HepG2 (cell line): ENCODE measurements around the gene GRAMD4. TPM values are rescaled to one million over a fixed set of nuclear protein-coding genes. Genes with fewer than 3 reads are reported as not detected.

Source experiments
- AKAP8 ChIP-seq: sonication (generic); formaldehyde crosslinking; IDR thresholded peaks from 2 replicates; pipeline ENCODE4 v1.5.1; 2020; ENCODE audit warnings: mild to moderate bottlenecking, missing genetic modification reagents
- FOXM1 ChIP-seq: sonication (generic); formaldehyde crosslinking; IDR thresholded peaks from 2 replicates; pipeline ENCODE4 v1.5.0; 2020; ENCODE audit warnings: missing genetic modification reagents
- GATA4 ChIP-seq: sonication (generic); IDR thresholded peaks from 2 replicates; pipeline ENCODE4 v1.6.1; 2016; ENCODE audit warnings: antibody characterized with exemption, low read depth, borderline replicate concordance
- GATAD1 ChIP-seq: IDR thresholded peaks from 2 replicates; pipeline ENCODE4 v1.6.1; 2016; ENCODE audit warnings: missing genetic modification reagents, missing compliant biosample characterization
- GLI4 ChIP-seq: sonication (generic); formaldehyde crosslinking; IDR thresholded peaks from 2 replicates; pipeline ENCODE4 v1.5.1; 2020; ENCODE audit warnings: missing genetic modification reagents, mild to moderate bottlenecking, moderate library complexity, borderline replicate concordance
- IRX3 ChIP-seq: sonication (generic); formaldehyde crosslinking; IDR thresholded peaks from 2 replicates; pipeline ENCODE4 v1.8.1; 2023; ENCODE audit warnings: mild to moderate bottlenecking, low read depth, missing genetic modification reagents, borderline replicate concordance
- JUNB ChIP-seq: sonication (generic); formaldehyde crosslinking; IDR thresholded peaks from 2 replicates; pipeline ENCODE4 v1.8.0; 2022; ENCODE audit warnings: missing genetic modification reagents, mild to moderate bottlenecking, borderline replicate concordance
- MED8 ChIP-seq: sonication (generic); formaldehyde crosslinking; IDR thresholded peaks from 2 replicates; pipeline ENCODE4 v1.8.1; 2023; ENCODE audit warnings: mild to moderate bottlenecking, missing genetic modification reagents; ENCODE audit not compliant: insufficient replicate concordance
- MIER3 ChIP-seq: IDR thresholded peaks from 2 replicates; pipeline ENCODE4 v1.6.1; 2016; ENCODE audit warnings: missing compliant biosample characterization, borderline replicate concordance
- NFRKB ChIP-seq: fragments of 450-650 bp; IDR thresholded peaks from 2 replicates; pipeline ENCODE4 v1.6.1; 2017
- NFYC ChIP-seq: IDR thresholded peaks from 2 replicates; pipeline ENCODE4 v1.6.1; 2016; ENCODE audit warnings: missing genetic modification reagents, missing compliant biosample characterization
- RBM39 ChIP-seq: fragments of 200-400 bp; formaldehyde crosslinking; IDR thresholded peaks from one replicate; pipeline ENCODE4 v1.6.1; 2018; ENCODE audit warnings: antibody characterized with exemption, mild to moderate bottlenecking, low read depth, low read length; ENCODE audit not compliant: poor library complexity, severe bottlenecking
- REXO4 ChIP-seq: sonication (generic); formaldehyde crosslinking; IDR thresholded peaks from 2 replicates; pipeline ENCODE4 v1.8.0; 2022; ENCODE audit warnings: missing genetic modification reagents, mild to moderate bottlenecking, borderline replicate concordance
- SMARCC2 ChIP-seq: fragments of 450-650 bp; IDR thresholded peaks from 2 replicates; pipeline ENCODE4 v1.6.1; 2017; ENCODE audit warnings: antibody characterized with exemption, mild to moderate bottlenecking
- ZBTB14 ChIP-seq: sonication (generic); formaldehyde crosslinking; IDR thresholded peaks from 2 replicates; pipeline ENCODE4 v1.4.0; 2020; ENCODE audit warnings: missing genetic modification reagents
- ZBTB21 ChIP-seq: sonication (generic); formaldehyde crosslinking; IDR thresholded peaks from 2 replicates; pipeline ENCODE4 v1.4.0; 2020; ENCODE audit warnings: missing genetic modification reagents
- ZBTB26 ChIP-seq: IDR thresholded peaks from 2 replicates; pipeline ENCODE4 v1.6.1; 2016; ENCODE audit warnings: missing compliant biosample characterization, missing genetic modification reagents, borderline replicate concordance
- ZMAT5 ChIP-seq: sonication (generic); formaldehyde crosslinking; IDR thresholded peaks from 2 replicates; pipeline ENCODE4 v1.5.0; 2020; ENCODE audit warnings: mild to moderate bottlenecking, low read depth, missing genetic modification reagents, borderline replicate concordance
- ZNF20 ChIP-seq: sonication (generic); formaldehyde crosslinking; IDR thresholded peaks from 2 replicates; pipeline ENCODE4 v1.4.0; 2020; ENCODE audit warnings: mild to moderate bottlenecking, moderate library complexity, missing genetic modification reagents
- ZNF44 ChIP-seq: sonication (generic); formaldehyde crosslinking; IDR thresholded peaks from 2 replicates; pipeline ENCODE4 v1.5.1; 2020; ENCODE audit warnings: mild to moderate bottlenecking, missing genetic modification reagents
- ZNF468 ChIP-seq: sonication (generic); formaldehyde crosslinking; IDR thresholded peaks from 2 replicates; pipeline ENCODE4 v1.8.0; 2022; ENCODE audit warnings: mild to moderate bottlenecking, moderate library complexity, missing genetic modification reagents
- ZNF510 ChIP-seq: sonication (generic); formaldehyde crosslinking; IDR thresholded peaks from 2 replicates; pipeline ENCODE4 v1.4.0; 2020; ENCODE audit warnings: low read depth, mild to moderate bottlenecking, missing genetic modification reagents
- ZNF639 ChIP-seq: conservative IDR thresholded peaks from 2 replicates; pipeline ENCODE4 v1.6.1; 2018; ENCODE audit warnings: missing genetic modification reagents
- ZNF841 ChIP-seq: sonication (generic); formaldehyde crosslinking; IDR thresholded peaks from 2 replicates; pipeline ENCODE4 v1.8.1; 2023; ENCODE audit warnings: missing genetic modification reagents, borderline replicate concordance
- polyA plus RNA-seq, 8 experiments: library from polyadenylated mRNA; depleted of rRNA in 3 of 8; stranded (reverse) in 7 of 8; unstranded in 1 of 8; fragments of >200 nt; fragmentation: Illumina TruSeq in 4 of 8; extraction: Trizol in 4 of 8; gene quantifications; 2 replicates each; pipeline versions ENCODE4 v1.2.1 to v1.2.3, GENCODE V29; 2011 to 2016; ENCODE audit warnings: low read depth in 4 of 8, missing spikeins in 1 of 8, mixed read lengths in 1 of 8; ENCODE audit not compliant: insufficient read depth in 1 of 8
- total RNA-seq, 5 experiments: library from RNA; depleted of rRNA; stranded (reverse); fragments of >200 nt; fragmentation: Illumina TruSeq; extraction: Trizol; gene quantifications; 2 replicates each; pipeline ENCODE4 v1.2.3, GENCODE V29; 2016; ENCODE audit warnings: low read depth in 1 of 5
- TF ChIP-seq, protein P1 (sequence below): sonication (generic); formaldehyde crosslinking; IDR thresholded peaks from 2 replicates; pipeline ENCODE4 v1.5.0; 2020; ENCODE audit warnings: missing genetic modification reagents

The GRAMD4 gene
- total and polyA plus RNA-seq, 2 of the 13 experiments (the other 11 are each of a cell fraction or from before 2014, with no cell fraction given): 15.2 to 15.7 TPM

DNA sequence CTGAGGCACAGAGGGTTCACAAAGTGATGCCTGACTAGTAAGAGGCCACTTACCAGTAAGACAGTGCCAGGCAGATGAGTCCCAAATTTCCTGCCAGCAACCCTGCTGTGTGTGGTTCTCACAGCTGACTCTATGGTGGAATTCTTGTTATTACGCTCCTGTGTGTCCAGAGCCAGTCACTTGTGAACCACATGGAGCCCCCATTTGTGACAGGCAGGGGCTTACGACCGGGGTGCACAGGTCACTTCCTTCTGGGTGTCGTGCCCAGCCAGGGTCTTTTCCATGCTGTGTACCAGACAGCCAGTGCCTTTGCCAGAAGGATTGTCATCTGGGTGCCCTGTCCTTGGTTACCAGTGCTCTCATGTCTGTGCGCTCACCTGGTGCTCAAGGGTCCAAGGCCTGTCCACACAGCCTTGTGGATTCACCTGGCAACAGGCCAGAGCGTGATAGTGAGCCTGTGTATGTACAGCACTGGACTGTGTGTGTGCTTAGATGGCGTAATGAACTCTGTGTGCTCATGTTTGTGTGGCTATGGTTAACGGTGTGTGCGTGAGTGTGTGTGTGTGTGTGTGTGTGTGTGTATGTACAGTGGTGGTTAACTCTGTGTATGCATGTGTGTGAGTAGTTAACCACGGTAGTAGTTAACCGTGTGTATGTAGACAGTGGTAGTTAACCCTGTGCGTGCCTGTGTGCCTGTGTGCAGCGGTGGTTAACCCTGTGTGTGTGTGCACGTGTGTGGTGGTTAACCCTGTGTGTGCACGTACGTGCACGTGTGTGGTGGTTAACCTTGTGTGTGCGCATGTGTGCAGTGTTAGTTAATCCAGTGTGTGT, 18.6 kb downstream of the GRAMD4 start (continued):
- TF ChIP-seq ZBTB21 (CRISPR knock-in tag) (0 out of 2 replicates have a peak, but pooled peaks have one; percentile 38), NFRKB (no peak), ZMAT5 (CRISPR knock-in tag) (no peak), ZBTB26 (CRISPR knock-in tag) (no peak), SMARCC2 (no peak), AKAP8 (CRISPR knock-in tag) (0 out of 2 replicates have a peak, but pooled peaks have one; percentile 60), GATAD1 (CRISPR knock-in tag) (peak; percentile 72), GLI4 (CRISPR knock-in tag) (no peak), ZNF20 (CRISPR knock-in tag) (no peak), ZBTB14 (CRISPR knock-in tag) (no peak), IRX3 (peak; percentile 53; the same call in 1 of the 2 replicates), ZNF510 (CRISPR knock-in tag) (no peak), GATA4 (no peak), ZNF44 (CRISPR knock-in tag) (peak; percentile 93; the same call in 1 of the 2 replicates), REXO4 (CRISPR knock-in tag) (no peak), ZNF639 (CRISPR knock-in tag) (0 out of 2 replicates have a peak, but pooled peaks have one; percentile 40), RBM39 (no peak), FOXM1 (CRISPR knock-in tag) (no peak), MED8 (CRISPR knock-in tag) (no peak), JUNB (CRISPR knock-in tag) (peak; percentile 85), ZNF468 (no peak), NFYC (CRISPR knock-in tag) (no peak), MIER3 (CRISPR knock-in tag) (peak; percentile 91; the same call in 1 of the 2 replicates), ZNF841 (CRISPR knock-in tag) (no peak)
- TF ChIP-seq, protein P1, sequence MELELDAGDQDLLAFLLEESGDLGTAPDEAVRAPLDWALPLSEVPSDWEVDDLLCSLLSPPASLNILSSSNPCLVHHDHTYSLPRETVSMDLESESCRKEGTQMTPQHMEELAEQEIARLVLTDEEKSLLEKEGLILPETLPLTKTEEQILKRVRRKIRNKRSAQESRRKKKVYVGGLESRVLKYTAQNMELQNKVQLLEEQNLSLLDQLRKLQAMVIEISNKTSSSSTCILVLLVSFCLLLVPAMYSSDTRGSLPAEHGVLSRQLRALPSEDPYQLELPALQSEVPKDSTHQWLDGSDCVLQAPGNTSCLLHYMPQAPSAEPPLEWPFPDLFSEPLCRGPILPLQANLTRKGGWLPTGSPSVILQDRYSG (CRISPR knock-in tag): no peak
